Measurements from ENCODE around the gene ZNF282.

Gene ZNF282

GRCh38 chr7:149194799-149195179 lies 557 bp upstream of the ZNF282 start:
- DNase-seq = no peak

- no peak for DNase-seq
Observed at GRCh38 chr7:149196151-149196704, 882 bp downstream of the ZNF282 start.

- DNase-seq = no peak
Observed at GRCh38 chr7:149196705-149197171, 1.4 kb downstream of the ZNF282 start.

- no peak for DNase-seq
Observed at GRCh38 chr7:149197675-149198074, 2.3 kb downstream of the ZNF282 start.

- no peak for DNase-seq
Observed at GRCh38 chr7:149198161-149198816, 2.9 kb downstream of the ZNF282 start.

- DNase-seq = no peak
Observed at GRCh38 chr7:149199234-149199995, 4.1 kb downstream of the ZNF282 start.

GRCh38 chr7:149202831-149203231 lies 7.5 kb downstream of the ZNF282 start:
- DNase-seq = no peak

- no peak for DNase-seq
Observed at GRCh38 chr7:149205690-149206381, 10.5 kb downstream of the ZNF282 start.

- DNase-seq = no peak
Observed at GRCh38 chr7:149207324-149208035, 12.1 kb downstream of the ZNF282 start.

GRCh38 chr7:149209518-149210269 lies 14.3 kb downstream of the ZNF282 start:
- no peak for DNase-seq

- no peak for DNase-seq
Observed at GRCh38 chr7:149210551-149210950, 15.2 kb downstream of the ZNF282 start.

GRCh38 chr7:149214020-149214720 lies 18.8 kb downstream of the ZNF282 start:
- no peak for DNase-seq

GRCh38 chr7:149216402-149216801 lies 21.1 kb downstream of the ZNF282 start:
- no peak for DNase-seq

- no peak for DNase-seq
Observed at GRCh38 chr7:149217570-149217969, 22.2 kb downstream of the ZNF282 start.

- no peak for DNase-seq
Observed at GRCh38 chr7:149218469-149219420, 23.4 kb downstream of the ZNF282 start.

- no peak for DNase-seq
Observed at GRCh38 chr7:149220534-149220933, 25.2 kb downstream of the ZNF282 start.

- DNase-seq = no peak
Observed at GRCh38 chr7:149223176-149223575, 27.8 kb downstream of the ZNF282 start.

GRCh38 chr7:149223761-149224160 lies 28.4 kb downstream of the ZNF282 start:
- DNase-seq = no peak

- DNase-seq = no peak
Observed at GRCh38 chr7:149224352-149224751, 29.0 kb downstream of the ZNF282 start.

GRCh38 chr7:149225106-149225505 lies 29.8 kb downstream of the ZNF282 start:
- no peak for DNase-seq

Measured in NCI-H524 treated with DMSO at 0.1 percent for 48 hours (cell line).